Neural progenitor cell (in vitro differentiated cells): Measurements from ENCODE around the gene TMEM236. TPM values are rescaled to one million over a fixed set of nuclear protein-coding genes. Genes with fewer than 3 reads are reported as not detected.

ENCODE experiments used
- DNase-seq: peaks from one replicate; pipeline ENCODE4 v3.0.0-alpha.2; 2016; ENCODE audit warnings: low spot score
- H2AFZ ChIP-seq: fragments of 200-600 bp; sonication (generic); replicated peaks from 2 replicates; pipeline ENCODE4 v1.6.1; 2016; ENCODE audit warnings: antibody characterized with exemption
- H3F3A ChIP-seq: fragments of 200-600 bp; sonication (generic); 2 replicates; pipeline ENCODE4 v1.6.1; 2016; ENCODE audit warnings: antibody characterized with exemption, low read depth
- H3K27ac ChIP-seq: fragments of 200-600 bp; sonication (generic); 2 replicates; pipeline ENCODE4 v1.5.1; 2016; ENCODE audit warnings: mild to moderate bottlenecking
- H3K27me3 ChIP-seq: fragments of 200-600 bp; sonication (generic); 2 replicates; pipeline ENCODE4 v1.6.1; 2016; ENCODE audit warnings: mild to moderate bottlenecking, moderate library complexity
- H3K36me3 ChIP-seq: fragments of 200-600 bp; sonication (generic); 2 replicates; pipeline ENCODE4 v1.5.1; 2016
- H3K4me1 ChIP-seq: fragments of 200-600 bp; sonication (generic); 2 replicates; pipeline ENCODE4 v1.6.1; 2016; ENCODE audit warnings: mixed run types
- H3K4me2 ChIP-seq: fragments of 200-600 bp; sonication (generic); 2 replicates; pipeline ENCODE4 v1.6.1; 2016
- H3K4me3 ChIP-seq: fragments of 200-600 bp; sonication (generic); 2 replicates; pipeline ENCODE4 v1.5.1; 2016
- H3K79me2 ChIP-seq: fragments of 200-600 bp; sonication (generic); 2 replicates; pipeline ENCODE4 v1.6.1; 2016; ENCODE audit warnings: low read depth
- H3K9ac ChIP-seq: fragments of 200-600 bp; sonication (generic); 2 replicates; pipeline ENCODE4 v1.6.1; 2016
- H3K9me3 ChIP-seq: fragments of 200-600 bp; sonication (generic); 2 replicates; pipeline ENCODE4 v1.5.1; 2016; ENCODE audit warnings: low read depth
- H4K20me1 ChIP-seq: fragments of 200-600 bp; sonication (generic); 2 replicates; pipeline ENCODE4 v1.6.1; 2016; ENCODE audit warnings: low read depth
- H3K27ac Mint-ChIP-seq: 3 replicates; pipeline ENCODE4 v1.8.0; 2021; ENCODE audit warnings: mixed read lengths
- H3K27me3 Mint-ChIP-seq: 2 replicates; pipeline ENCODE4 v1.8.0; 2022; ENCODE audit warnings: low read depth, mild to moderate bottlenecking, inconsistent platforms, moderate library complexity, mixed read lengths; ENCODE audit not compliant: insufficient read depth
- H3K36me3 Mint-ChIP-seq: 3 replicates; pipeline ENCODE4 v1.8.0; 2021; ENCODE audit warnings: mixed read lengths
- H3K4me1 Mint-ChIP-seq: 3 replicates; pipeline ENCODE4 v1.8.0; 2021; ENCODE audit warnings: mixed read lengths
- H3K4me3 Mint-ChIP-seq: 3 replicates; pipeline ENCODE4 v1.8.0; 2021; ENCODE audit warnings: mild to moderate bottlenecking, moderate library complexity, mixed read lengths
- H3K9me3 Mint-ChIP-seq: 3 replicates; pipeline ENCODE4 v1.8.0; 2020; ENCODE audit warnings: mixed read lengths
- CTCF ChIP-seq: fragments of 200-600 bp; sonication (generic); IDR thresholded peaks from 2 replicates; pipeline ENCODE4 v1.5.1; 2017; ENCODE audit warnings: antibody characterized with exemption, mild to moderate bottlenecking
- EZH2 ChIP-seq: fragments of 200-600 bp; sonication (generic); IDR thresholded peaks from 2 replicates; pipeline ENCODE4 v1.6.1; 2017; ENCODE audit warnings: antibody characterized with exemption, mild to moderate bottlenecking, moderate library complexity
- EZH2phosphoT487 ChIP-seq: fragments of 200-600 bp; sonication (generic); IDR thresholded peaks from 2 replicates; pipeline ENCODE4 v1.6.1; 2017; ENCODE audit warnings: antibody characterized with exemption
- total RNA-seq: library from RNA; depleted of rRNA; stranded (reverse); fragments of >200 nt; gene quantifications from 2 replicates; pipeline ENCODE4 v1.2.3, GENCODE V29; 2015; ENCODE audit warnings: low replicate concordance

TMEM236 gene
- total RNA-seq, 1 donor from 2014 or later = not detected

DNA sequence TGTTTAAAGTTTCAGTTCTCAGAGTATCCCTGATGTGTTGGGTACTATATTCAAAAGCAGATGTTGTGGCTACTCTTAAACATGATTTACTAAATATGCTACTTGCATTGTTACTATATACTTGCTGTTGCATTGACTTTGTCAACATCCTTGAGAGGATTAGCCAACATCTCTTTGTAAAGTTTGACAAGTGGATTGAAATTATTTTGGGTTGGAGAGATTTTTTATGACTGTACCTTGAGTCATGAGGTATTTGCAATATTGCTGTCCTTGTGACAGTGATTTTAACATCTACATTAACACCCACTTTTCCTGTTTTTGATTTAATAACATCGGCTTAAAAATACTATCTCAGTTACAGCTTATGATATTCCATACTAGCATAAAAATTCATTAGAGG, 89.0 kb downstream of the TMEM236 start:
- H3K27ac Mint-ChIP-seq = no peak overlapping the region
- H3K4me1 Mint-ChIP-seq = peaks cover 10% of the 10 kb centered on the region
- Histone ChIP-seq H3K27ac (no peak overlapping the region), H3K9ac (no peak overlapping the region), H3K9me3 (no peaks in the 10 kb centered on the region), H3K4me2 (no peak overlapping the region), H4K20me1 (no peaks in the 10 kb centered on the region), H2AFZ (no peak overlapping the region), H3K4me3 (no peak overlapping the region), H3F3A (no peaks in the 10 kb centered on the region), H3K27me3 (no peaks in the 10 kb centered on the region), H3K79me2 (no peaks in the 10 kb centered on the region), H3K36me3 (no peaks in the 10 kb centered on the region), H3K4me1 (no peaks in the 10 kb centered on the region)
- no peak for DNase-seq
- no peaks in the 10 kb centered on the region for H3K36me3 Mint-ChIP-seq
- TF ChIP-seq CTCF (no peak), EZH2phosphoT487 (no peak), EZH2 (no peak)
- no peak overlapping the region for H3K4me3 Mint-ChIP-seq
- H3K27me3 Mint-ChIP-seq = no peaks in the 10 kb centered on the region
- H3K9me3 Mint-ChIP-seq = no peaks in the 10 kb centered on the region

GRCh38 chr10:17842641-17843040, 90.6 kb downstream of the TMEM236 start:
- H3K36me3 Mint-ChIP-seq = no peaks in the 10 kb centered on the region

GRCh38 chr10:17847585-17848296, 95.7 kb downstream of the TMEM236 start:
- Mint-ChIP-seq H3K27ac (no peak overlapping the region), H3K4me3 (no peak overlapping the region), H3K4me1 (peaks cover 8% of the 10 kb centered on the region), H3K9me3 (no peaks in the 10 kb centered on the region), H3K36me3 (no peaks in the 10 kb centered on the region), H3K27me3 (no peaks in the 10 kb centered on the region)
- H3K27ac ChIP-seq = no peak overlapping the region
- H3K9me3 ChIP-seq = no peaks in the 10 kb centered on the region
- H3K4me1 ChIP-seq = no peaks in the 10 kb centered on the region
- H2AFZ ChIP-seq = peak overlapping the region; percentile 3
- H4K20me1 ChIP-seq = no peaks in the 10 kb centered on the region
- no peak overlapping the region for H3K9ac ChIP-seq
- no peak overlapping the region for H3K4me3 ChIP-seq
- peak; percentile 36 for DNase-seq
- H3K27me3 ChIP-seq = no peaks in the 10 kb centered on the region
- TF ChIP-seq EZH2 (no peak), CTCF (peak; percentile 63)
- no peak overlapping the region for H3K4me2 ChIP-seq
- no peaks in the 10 kb centered on the region for H3F3A ChIP-seq
- no peaks in the 10 kb centered on the region for H3K36me3 ChIP-seq
- no peaks in the 10 kb centered on the region for H3K79me2 ChIP-seq

More at GRCh38 chr10:17842641-17843040, 90.6 kb downstream of the TMEM236 start:
- no peak overlapping the region for H3K4me2 ChIP-seq
- Mint-ChIP-seq H3K27ac (no peak overlapping the region), H3K4me3 (no peak overlapping the region), H3K9me3 (no peaks in the 10 kb centered on the region), H3K4me1 (peaks cover 8% of the 10 kb centered on the region), H3K27me3 (no peaks in the 10 kb centered on the region)
- no peak overlapping the region for H2AFZ ChIP-seq
- no peak for TF ChIP-seq CTCF
- TF ChIP-seq EZH2phosphoT487 = no peak
- no peak for TF ChIP-seq EZH2
- DNase-seq = no peak
- no peaks in the 10 kb centered on the region for H4K20me1 ChIP-seq
- no peak overlapping the region for H3K9ac ChIP-seq
- H3K79me2 ChIP-seq = no peaks in the 10 kb centered on the region
- H3K27ac ChIP-seq = no peak overlapping the region
- H3K36me3 ChIP-seq = no peaks in the 10 kb centered on the region
- H3F3A ChIP-seq = no peaks in the 10 kb centered on the region
- no peaks in the 10 kb centered on the region for H3K9me3 ChIP-seq
- no peaks in the 10 kb centered on the region for H3K4me1 ChIP-seq
- no peaks in the 10 kb centered on the region for H3K27me3 ChIP-seq
- H3K4me3 ChIP-seq = no peak overlapping the region
